HG03139 (cell line): ENCODE results near the gene PRR16.
"Not testable (repeated sequence)": the region's sequence is repeated elsewhere in the genome, so short reads cannot be mapped to it uniquely, and the experiment has no call there.

Experiments
- ATAC-seq: cut with Tn5 transposase; IDR thresholded peaks from one replicate; pipeline ENCODE4 v1.9.1; 2021; ENCODE audit not compliant: unreplicated experiment

The PRR16 gene

DNA sequence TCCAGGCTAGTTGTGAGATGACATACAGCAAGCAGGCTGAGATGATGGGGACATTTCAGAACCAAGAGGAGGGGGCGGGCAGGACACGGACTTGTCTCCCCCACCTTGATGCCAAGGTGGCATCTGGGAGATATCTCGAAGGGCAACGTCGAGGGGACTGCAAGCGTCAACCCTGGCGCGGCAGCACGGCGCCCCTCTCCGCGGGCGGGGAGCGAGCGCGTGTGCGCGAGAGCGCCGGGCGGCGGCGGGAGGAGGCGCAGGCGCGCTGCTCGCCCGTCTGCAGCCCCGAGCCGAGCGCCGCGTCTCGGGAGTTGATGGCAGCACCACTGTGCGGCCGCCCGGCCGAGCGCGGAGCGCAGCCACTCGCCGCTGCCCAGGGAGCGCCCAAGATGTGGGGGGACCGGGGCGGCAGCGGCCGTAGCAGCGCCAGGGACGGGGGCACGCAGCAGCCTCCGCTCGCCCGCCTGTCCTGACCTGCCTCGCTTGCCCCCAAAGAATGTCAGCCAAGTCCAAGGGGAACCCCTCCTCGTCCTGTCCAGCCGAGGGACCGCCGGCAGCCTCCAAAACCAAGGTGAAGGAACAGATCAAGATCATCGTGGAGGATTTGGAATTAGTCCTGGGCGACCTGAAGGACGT lies at the start of gene PRR16:
PRR16 (plus strand) TSS at position 310 of the 636 bp plus-strand sequence.
- peak; percentile 60 for ATAC-seq

DNA sequence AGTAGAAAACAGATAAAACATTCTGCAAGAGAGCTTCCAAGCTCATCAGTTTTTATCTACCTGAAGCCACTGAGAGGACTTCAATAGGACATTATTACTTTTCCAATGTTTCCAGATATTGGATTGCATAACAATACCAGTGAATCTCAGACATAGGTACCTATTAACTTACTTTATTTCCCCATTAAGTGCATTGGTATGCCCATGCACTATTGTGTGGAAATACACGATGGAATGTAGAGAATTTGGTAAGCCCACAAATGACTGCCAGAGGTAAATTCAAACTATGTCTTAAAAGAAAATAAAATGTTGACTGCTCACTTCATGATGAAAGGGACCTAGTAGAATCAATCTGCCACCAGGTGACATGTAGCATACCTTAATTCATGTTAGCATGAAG lies 48.1 kb upstream of the PRR16 start:
- no peak for ATAC-seq

DNA sequence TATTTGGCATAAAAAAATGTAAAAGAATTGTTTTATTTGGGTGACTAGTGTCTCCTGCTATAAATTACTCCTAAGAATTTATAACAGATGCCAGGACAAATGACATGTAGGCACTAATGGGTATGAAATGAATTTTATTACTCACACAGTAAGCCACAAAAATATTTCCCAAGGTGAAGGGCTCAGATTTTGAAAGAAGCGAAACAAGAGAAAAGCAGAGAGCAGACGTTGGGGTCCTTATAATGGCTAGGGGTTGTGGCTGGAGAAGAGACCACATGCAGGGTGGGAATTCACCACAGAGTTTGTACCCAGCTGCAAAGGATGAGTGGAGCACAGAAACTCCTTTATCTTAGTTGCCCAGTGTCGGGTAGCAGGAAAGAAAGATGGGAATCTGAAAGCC lies 45.0 kb upstream of the PRR16 start:
- ATAC-seq = no peak

DNA sequence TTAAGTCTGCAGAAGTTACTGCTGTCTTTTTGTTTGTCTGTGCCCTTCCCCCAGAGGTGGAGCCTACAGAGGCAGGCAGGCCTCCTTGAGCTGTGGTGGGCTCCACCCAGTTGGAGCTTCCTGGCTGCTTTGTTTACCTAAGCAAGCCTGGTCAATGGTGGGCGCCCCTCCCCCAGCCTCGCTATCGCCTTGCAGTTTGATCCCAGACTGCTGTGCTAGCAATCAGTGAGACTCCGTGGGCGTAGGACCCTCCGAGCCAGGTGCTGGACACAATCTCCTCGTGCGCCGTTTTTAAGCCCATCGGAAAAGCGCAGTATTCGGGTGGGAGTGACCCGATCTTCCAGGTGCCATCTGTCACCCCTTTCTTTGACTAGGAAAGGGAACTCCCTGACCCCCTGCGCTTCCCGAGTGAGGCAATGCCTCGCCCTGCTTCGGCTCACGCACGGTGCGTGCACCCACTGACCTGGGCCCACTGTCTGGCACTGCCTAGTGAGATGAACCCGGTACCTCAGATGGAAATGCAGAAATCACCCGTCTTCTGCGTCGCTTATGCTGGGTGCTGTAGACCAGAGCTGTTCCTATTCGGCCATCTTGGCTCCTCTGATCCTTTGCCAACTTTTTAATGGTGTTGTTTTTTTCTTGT lies 37.3 kb upstream of the PRR16 start:
- not testable (repeated sequence) for ATAC-seq

DNA sequence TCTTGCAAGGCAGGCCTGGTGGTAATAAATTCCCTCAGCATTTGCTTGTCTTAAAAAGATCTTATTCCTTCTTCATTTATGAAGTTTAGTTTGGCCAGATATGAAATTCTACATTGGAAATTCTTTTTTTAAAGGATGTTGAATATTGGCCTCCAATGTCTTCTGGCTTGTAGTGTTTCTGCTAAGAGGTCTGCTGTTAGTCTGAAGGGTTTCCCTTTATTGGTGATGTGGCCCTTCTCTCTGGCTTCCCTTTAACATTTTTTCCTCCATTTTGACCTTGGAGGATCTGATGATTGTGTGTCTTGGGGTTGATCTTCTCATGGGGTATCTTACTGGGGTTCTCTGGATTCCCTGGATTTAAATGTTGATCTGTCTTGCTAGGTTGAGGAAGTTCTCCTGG lies 33.5 kb upstream of the PRR16 start:
- ATAC-seq = no peak

DNA sequence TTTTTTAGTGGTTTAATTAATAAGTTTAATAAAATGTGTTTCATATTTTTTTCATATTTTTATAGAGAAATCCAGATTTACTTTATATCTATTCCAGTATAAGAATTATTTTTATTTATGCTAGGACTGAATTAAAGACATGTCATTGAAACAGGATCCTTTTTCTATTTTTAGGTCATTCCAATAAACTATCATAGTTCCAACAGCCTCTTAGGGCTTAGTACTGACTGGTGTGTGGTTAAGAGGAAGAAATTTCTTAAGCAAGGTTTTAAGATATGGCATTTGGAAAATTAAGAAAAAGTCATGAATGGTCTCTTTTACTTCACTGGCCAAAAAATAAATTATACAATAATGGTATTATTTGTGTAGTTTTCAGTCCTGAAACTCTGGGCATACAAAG lies 31.2 kb upstream of the PRR16 start:
- ATAC-seq = no peak

DNA sequence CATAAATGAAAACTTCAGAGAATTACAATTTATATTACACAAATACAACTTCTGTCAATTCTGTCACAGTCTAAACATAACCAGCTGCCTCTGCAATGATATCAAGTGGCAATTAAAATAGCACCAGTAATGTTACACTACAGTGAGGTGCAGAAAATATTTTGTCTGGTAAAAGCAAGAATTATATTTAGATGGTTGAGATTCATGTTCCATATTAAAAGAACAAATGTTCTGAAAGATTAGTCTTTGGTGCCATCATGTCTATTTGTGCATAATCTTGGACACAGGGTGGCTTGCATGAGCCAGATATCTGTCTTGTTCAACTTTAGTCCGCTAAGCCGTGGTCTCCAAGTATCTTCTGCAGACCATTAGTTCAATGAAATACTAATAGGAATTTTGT lies 29.0 kb upstream of the PRR16 start:
- ATAC-seq = no peak

DNA sequence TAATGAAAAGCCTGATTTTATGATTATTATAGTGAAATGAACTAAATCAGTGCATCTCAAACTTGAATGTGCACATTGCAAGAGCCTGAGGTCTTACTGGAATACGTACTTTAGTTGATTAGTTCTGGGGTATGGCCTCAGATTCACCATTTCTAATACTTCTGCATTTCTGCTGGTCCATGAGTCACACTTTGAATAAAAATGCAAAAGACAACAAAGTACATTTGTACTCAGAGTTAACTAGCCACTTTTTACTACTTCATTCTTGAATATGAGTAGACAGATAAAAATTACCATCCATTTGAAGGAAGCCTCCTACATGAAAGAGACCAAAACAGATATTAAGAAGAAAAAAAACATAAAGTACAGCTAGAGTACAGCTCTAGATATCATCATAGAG lies 27.1 kb upstream of the PRR16 start:
- no peak for ATAC-seq

DNA sequence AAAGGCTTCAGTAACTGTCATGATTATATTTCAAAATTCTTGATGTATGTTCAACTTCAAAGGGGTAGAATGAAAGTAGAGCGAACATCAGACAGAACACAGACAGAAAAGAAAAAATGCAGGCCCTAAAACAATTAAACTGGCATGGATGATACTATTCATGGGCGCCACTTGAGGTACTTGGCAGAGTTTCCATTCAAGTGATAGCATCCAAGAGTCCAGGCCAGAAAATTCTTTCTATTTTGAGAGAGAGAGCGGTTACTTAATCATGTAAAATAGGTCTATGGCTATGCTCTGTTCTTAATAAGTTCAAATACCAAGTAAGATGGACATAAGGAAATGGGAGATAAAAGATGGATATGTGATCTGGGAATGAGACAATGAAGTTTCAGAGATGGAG lies 21.4 kb upstream of the PRR16 start:
- ATAC-seq = no peak

DNA sequence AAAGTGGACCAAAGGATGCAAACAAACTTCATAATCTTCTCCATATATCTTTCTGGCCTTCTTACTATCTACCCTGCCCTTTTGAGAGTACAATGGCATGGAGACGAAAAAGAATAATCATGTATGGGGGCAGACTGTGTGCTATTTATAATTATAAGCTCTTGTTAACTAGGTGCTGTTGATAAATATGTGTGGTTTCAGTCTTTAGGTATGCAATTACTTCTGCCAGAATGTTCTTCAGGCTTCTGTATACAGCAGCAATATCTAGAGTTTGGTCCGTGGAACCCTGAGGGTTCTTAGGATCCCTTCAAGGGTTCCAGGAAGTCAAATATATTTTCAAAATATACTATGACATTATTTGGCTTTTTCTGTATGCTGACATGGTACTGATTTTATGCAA lies 20.5 kb upstream of the PRR16 start:
- ATAC-seq = no peak

DNA sequence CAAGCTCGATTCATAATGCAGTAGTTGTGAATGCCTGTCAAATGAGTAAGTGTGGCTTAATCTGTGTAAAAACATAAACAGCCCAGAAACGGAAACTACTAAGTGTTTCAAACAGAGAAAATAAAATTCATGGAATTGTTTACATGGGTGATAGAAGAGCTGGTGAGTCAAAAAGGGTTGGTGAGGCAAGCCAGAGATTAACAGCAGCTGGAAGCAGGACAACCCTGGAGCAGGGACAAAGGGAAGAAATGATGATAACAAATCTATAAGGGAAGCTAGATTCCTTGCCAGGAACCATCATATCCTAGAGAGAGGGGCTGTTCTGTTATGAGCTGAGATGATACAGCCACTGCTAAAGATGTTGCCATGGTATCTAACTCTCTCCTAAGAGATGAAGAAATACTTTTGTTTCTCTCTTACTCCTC lies 18.0 kb upstream of the PRR16 start:
- ATAC-seq = no peak

DNA sequence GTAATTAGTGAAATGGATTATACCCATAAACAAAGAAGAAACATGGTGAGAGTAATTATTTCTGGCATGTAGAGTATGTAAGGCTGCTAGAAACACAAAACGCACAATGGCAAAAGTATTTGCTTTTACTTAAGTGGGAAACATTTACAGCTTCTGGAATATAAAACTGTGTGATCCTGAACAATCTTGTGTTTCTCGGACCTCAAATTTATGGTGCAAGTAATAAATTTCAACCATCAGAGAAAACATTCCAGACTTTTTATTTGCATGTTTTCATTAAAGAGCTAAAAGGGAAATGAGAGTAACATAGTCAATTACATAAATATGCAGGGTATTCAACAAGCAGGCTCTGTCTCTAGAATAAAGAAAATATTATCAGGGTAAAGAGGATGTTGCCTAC lies 17.2 kb upstream of the PRR16 start:
- no peak for ATAC-seq

DNA sequence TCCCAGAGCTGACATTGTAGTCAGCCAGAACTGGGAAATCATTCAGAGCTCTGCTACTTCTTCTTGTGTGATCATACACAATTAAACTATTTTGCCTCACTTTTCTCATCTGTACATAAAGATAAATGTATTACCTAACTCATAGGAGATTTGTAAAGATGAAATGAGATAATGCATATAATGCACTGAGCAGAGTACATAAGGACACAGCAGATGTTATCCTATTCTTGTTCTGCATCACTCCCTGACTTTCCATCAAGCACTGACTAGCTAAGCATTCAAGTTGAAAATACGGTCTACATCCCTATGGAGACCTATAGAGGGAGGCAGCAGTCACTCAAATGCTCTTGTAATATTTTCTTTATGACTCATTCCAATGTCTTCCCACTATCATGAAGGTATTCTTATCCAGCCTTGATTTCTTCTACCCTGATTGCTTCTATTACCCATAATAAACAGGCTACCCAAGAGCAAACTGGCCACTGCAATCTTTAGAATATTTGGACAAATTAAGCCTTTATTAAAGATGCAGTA lies 16.3 kb upstream of the PRR16 start:
- no peak for ATAC-seq

DNA sequence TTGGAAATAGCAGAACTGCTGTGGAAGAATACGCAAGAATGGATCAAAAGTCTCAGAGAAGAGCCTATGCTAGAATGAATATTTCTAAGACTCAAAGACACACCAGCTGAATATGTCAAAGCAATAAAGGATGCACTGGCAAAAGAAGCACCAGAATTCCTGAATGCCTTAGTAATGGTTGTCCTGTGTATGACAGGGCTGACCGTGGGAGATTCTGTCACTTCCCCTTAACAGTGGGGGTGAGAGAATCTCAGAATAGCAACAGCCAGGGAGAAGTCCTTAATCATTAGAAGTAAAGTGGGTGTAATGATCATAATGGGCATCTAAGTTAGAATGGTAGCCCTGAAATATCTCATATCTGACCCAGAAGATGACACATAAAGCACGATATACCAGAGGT lies 14.6 kb upstream of the PRR16 start:
- ATAC-seq = no peak

DNA sequence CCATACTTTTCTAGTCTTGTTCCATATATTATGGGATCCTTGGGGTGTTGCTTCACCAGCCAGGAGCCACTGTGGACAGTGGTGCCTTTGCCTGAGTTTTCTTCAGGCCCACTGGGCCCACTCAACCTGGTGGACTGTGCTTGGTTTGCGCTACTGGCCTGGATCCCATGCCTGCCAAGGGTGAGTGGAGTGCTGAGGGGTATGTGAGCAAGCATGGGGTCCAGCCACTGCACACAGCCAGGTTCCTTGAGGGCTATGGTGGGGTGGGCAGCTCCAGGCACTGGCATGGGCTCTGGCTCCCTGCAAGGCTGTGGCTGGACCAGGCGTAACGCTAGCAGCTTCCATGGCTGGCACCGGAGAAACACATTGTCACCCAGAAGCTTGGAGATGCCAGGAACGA lies 13.2 kb upstream of the PRR16 start:
- ATAC-seq = no peak

DNA sequence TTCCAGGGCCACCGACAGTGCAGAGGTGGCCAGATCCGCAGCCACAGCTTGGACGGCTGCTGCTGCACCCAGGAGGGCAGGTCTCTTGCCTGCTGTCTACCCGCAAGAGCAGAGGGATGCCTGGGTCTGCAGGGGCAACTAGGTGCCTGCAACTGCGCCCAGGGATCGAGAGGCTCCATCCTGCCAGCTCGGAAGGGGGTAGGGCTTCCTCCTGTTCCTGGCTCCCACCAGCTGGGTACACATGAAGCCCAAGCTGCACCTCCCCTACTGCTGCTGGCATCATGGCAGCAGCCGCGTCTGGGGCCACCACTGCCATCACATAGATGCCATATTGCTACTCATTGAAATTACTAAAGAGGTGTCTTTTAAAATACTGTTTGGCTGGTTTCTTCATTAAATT lies 12.7 kb upstream of the PRR16 start:
- no peak for ATAC-seq

DNA sequence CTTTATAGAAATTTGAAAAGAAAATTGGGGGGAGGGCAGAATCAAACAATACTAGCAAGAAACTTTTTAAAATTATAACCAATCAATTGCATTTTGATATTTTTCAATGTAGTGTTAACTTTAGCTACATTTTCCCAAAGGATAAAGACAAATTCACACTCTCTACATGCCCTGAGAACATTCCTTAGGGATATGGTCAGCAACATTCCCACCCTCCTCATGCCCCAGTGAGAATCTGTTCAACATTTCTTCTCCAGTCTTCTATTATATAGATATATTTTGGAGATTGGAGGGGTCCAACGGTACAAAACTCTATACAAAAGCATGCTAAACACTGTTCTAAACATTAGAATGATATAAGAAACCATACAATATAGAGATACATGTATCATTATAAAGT lies 11.6 kb upstream of the PRR16 start:
- ATAC-seq = no peak

DNA sequence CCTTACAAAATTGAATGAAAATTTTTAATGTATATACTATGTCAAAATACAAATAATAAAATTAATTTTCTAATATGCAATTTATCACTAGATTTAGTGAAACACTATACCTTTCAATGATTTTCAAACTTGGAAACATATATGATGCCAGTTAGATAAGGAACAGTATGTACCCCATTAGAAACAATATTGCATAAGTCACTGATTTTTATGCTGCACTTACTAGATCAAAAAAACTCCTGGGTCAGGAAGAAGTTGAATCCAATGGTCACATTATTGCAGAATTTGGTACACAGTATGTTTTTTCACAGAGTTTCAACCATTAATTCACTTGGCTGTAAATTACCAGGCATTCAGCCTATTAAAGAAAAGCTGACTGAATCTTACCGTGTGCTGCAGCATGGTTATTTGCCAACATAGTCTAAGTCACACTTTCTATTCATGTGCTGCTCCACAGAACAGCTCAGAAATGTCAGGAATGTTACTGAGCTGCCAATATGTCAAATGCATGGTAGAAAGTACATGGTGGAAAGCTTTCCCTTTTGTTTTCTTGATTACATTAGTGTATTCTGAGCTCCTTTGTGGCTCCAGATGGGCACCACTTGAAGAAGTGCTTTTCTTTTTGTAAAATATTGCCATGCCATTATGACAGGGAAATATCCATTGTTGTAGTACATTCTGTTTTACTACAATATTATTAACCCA lies 9.9 kb upstream of the PRR16 start:
- ATAC-seq = no peak

DNA sequence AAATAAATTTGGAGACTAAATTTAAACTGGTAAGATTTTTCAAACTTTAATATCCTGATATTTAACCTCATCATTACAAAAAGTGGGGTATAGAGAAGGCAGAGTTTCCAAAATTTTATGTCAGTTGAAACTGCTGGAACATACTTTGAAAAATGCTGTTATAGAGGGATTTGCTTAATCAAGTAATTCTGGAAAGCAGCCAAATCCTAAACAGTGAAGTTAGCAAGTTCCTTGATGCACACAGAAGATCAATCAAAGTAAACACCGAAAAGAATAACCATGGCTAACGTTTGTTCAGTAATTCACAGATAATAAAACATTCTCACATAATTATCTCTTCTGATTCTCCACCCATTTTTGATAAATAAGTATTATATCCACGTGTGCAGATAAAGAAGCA lies 8.1 kb upstream of the PRR16 start:
- no peak for ATAC-seq

DNA sequence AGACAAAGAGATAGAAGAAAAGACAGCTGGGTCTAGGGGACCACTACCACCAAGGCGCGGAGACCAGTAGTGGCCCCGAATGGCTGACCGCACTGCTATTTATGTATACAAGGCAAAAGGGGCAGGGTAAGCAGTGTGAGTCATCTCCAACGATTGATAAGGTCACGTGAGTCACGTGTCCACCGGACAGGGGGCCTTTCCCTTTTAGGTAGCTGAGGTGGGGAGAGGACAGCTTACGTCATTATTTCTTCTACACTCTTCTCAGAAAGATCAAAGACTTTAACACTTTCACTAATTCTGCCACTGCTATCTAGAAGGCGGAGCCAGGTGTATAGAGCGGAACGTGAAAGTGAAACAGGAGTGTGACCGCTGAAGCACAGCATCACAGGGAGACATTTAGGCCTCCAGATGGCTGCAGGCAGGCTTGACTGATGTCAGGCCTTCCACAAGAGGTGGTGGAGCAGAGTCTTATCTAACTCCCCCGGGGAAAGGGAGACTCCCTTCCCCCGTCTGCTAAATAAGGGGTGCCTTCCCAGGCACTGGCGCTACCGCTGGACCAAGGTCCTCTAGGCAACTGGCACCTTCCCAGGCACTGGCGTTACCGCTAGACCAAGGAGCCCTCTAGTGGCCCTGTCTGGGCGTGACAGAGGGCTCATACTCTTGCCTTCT lies 6.1 kb upstream of the PRR16 start:
- ATAC-seq = peak; percentile 74

DNA sequence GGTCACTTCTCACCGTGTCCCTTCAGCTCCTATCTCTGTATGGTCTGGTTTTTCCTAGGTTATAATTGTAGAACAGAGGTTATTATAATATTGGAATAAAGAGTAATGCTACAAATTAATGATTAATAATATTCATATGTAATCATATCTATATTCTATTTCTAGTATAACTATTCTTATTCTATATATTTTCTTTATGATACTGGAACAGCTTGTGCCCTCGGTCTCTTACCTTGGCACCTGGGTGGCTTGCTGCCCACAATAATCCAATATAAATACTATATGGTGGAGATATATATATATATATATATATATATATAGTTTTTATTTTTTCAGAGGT lies 5.6 kb upstream of the PRR16 start:
- not testable (repeated sequence) for ATAC-seq

DNA sequence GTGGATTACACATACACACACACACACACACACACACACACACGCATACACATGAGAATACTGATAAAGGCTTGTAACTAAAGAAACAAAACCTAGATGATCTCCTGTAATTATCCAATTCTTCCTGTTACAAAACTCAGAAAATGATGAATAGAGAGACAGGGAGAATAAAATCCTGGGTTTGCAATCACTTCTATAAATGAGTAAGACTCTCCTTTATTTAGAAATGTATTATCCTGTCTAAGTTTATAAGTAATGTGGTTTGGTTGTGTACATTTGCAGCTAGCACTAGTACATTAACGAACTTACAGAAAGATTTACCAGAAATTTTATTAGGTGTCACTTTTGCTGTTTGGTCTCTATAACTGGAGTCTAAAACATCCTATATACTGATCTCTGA lies 2.8 kb upstream of the PRR16 start:
- ATAC-seq = no peak
